Progenitor cell of endocrine pancreas (in vitro differentiated cells): Measurements from ENCODE around the gene ZKSCAN4. TPM values are rescaled to one million over a fixed set of nuclear protein-coding genes. Genes with fewer than 3 reads are reported as not detected.

Source experiments
- DNase-seq: peaks from one replicate; pipeline ENCODE4 v3.0.0; 2021; ENCODE audit warnings: low spot score; ENCODE audit not compliant: unreplicated experiment
- H3K27ac Mint-ChIP-seq: 2 replicates; pipeline ENCODE4 v1.8.0; 2021; ENCODE audit warnings: mild to moderate bottlenecking, moderate library complexity, mixed read lengths
- H3K27me3 Mint-ChIP-seq: 2 replicates; pipeline ENCODE4 v1.8.0; 2021; ENCODE audit warnings: mixed read lengths
- H3K36me3 Mint-ChIP-seq: 2 replicates; pipeline ENCODE4 v1.8.0; 2022; ENCODE audit warnings: mixed read lengths; ENCODE audit not compliant: insufficient read depth
- H3K4me1 Mint-ChIP-seq: 2 replicates; pipeline ENCODE4 v1.8.0; 2021; ENCODE audit warnings: low read depth, mixed read lengths
- H3K4me3 Mint-ChIP-seq: 2 replicates; pipeline ENCODE4 v1.8.0; 2021; ENCODE audit warnings: low read depth, mild to moderate bottlenecking, moderate library complexity, mixed read lengths
- H3K9me3 Mint-ChIP-seq: 2 replicates; pipeline ENCODE4 v1.8.0; 2021; ENCODE audit warnings: low read depth, mixed read lengths
- total RNA-seq: library from RNA; stranded (reverse); gene quantifications from 2 replicates; pipeline ENCODE4 v1.2.1, GENCODE V29; 2021
- TF ChIP-seq, protein P1 (sequence below): fragments of 200-600 bp; sonication (generic); IDR thresholded peaks from one replicate; pipeline ENCODE4 v1.5.0; 2021; ENCODE audit warnings: antibody characterized with exemption, mild to moderate bottlenecking; ENCODE audit not compliant: unreplicated experiment

ZKSCAN4 gene
- total RNA-seq, 1 donor from 2014 or later, result 9.0 TPM

DNA sequence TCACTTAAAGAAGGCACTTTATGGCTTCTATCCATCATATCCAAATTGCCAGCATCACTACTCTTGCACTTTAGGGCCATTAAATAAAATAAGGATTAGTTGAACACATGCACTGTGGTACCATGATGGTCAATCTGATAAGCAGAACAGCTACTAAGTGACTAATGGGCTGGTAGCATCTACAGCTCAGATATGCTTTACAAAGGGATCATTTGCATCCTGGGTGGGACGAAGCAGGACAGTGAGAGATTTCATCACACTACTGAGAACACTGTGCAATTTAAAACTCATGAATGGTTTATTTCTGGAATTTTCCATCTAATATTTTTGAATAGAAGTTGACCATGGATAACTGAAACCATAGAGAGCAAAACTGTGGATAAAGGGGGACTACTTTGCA lies 52.0 kb downstream of the ZKSCAN4 start:
- H3K27me3 Mint-ChIP-seq, result peaks cover 36% of the 10 kb centered on the region
- no peaks in the 10 kb centered on the region for H3K4me1 Mint-ChIP-seq
- no peaks in the 10 kb centered on the region for H3K36me3 Mint-ChIP-seq
- H3K27ac Mint-ChIP-seq, result no peak overlapping the region
- H3K9me3 Mint-ChIP-seq, result peaks cover 30% of the 10 kb centered on the region
- DNase-seq, result no peak
- no peak overlapping the region for H3K4me3 Mint-ChIP-seq
- TF ChIP-seq, protein P1, sequence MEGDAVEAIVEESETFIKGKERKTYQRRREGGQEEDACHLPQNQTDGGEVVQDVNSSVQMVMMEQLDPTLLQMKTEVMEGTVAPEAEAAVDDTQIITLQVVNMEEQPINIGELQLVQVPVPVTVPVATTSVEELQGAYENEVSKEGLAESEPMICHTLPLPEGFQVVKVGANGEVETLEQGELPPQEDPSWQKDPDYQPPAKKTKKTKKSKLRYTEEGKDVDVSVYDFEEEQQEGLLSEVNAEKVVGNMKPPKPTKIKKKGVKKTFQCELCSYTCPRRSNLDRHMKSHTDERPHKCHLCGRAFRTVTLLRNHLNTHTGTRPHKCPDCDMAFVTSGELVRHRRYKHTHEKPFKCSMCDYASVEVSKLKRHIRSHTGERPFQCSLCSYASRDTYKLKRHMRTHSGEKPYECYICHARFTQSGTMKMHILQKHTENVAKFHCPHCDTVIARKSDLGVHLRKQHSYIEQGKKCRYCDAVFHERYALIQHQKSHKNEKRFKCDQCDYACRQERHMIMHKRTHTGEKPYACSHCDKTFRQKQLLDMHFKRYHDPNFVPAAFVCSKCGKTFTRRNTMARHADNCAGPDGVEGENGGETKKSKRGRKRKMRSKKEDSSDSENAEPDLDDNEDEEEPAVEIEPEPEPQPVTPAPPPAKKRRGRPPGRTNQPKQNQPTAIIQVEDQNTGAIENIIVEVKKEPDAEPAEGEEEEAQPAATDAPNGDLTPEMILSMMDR, result no peak

Other genes with a start within 250 kb of the ZKSCAN4 start
- 9.7 TPM in 2 replicates for gene ZNF165, start 171.7 kb downstream of the ZKSCAN4 start, total RNA-seq
- gene ZSCAN16, start 127.7 kb downstream of the ZKSCAN4 start, total RNA-seq, result 19.6 and 20.2 TPM in 2 replicates
- 45.2 and 47.6 TPM in 2 replicates for gene ZKSCAN8, start 110.4 kb downstream of the ZKSCAN4 start, total RNA-seq
- 38.5 and 40.1 TPM in 2 replicates for gene ZSCAN9, start 27.0 kb downstream of the ZKSCAN4 start, total RNA-seq
- gene NKAPL, start 7.0 kb upstream of the ZKSCAN4 start, total RNA-seq, result 0.24 TPM in 1 of 2 replicates, not detected in the other
- gene ZSCAN26, start 14.9 kb upstream of the ZKSCAN4 start, total RNA-seq, result 25.9 and 27.5 TPM in 2 replicates
- 11.4 and 11.7 TPM in 2 replicates for gene PGBD1, start 29.3 kb upstream of the ZKSCAN4 start, total RNA-seq
- 4.7 and 6.1 TPM in 2 replicates for gene ZSCAN31, start 83.9 kb upstream of the ZKSCAN4 start, total RNA-seq
- gene ZKSCAN3, start 97.7 kb upstream of the ZKSCAN4 start, total RNA-seq, result 17.9 and 19.7 TPM in 2 replicates
- gene ZSCAN12, start 147.5 kb upstream of the ZKSCAN4 start, total RNA-seq, result 16.3 and 17.5 TPM in 2 replicates
- 21.4 and 22.6 TPM in 2 replicates for gene ZSCAN23, start 191.2 kb upstream of the ZKSCAN4 start, total RNA-seq